Sigmoid colon (tissue), 7 donors: Measurements from ENCODE around the gene HAND2. TPM values are rescaled to one million over a fixed set of nuclear protein-coding genes. Genes with fewer than 3 reads are reported as not detected.

Experiments used
- DNase-seq: peaks from one replicate; pipeline ENCODE4 v3.0.0-alpha.2; 2019
- H3K27ac ChIP-seq, 4 donors: fragments of 200-600 bp; sonication (generic); one replicate each; pipeline ENCODE4 v1.5.1; 2016 to 2019; ENCODE audit warnings: mild to moderate bottlenecking in 1 of 4
- H3K27me3 ChIP-seq, 3 donors: fragments of 200-600 bp; sonication (generic); one replicate each; pipeline ENCODE4 v1.5.1; 2019; ENCODE audit warnings: mild to moderate bottlenecking in 1 of 3
- H3K36me3 ChIP-seq, 4 donors: fragments of 200-600 bp; sonication (generic); one replicate each; pipeline ENCODE4 v1.5.1; 2016 to 2019
- H3K4me1 ChIP-seq, 4 donors: fragments of 200-600 bp; sonication (generic); one replicate each; pipeline ENCODE4 v1.5.1; 2017 to 2019
- H3K4me3 ChIP-seq, 4 donors: fragments of 200-600 bp; sonication (generic); one replicate each; pipeline ENCODE4 v1.5.1; 2017 to 2019; ENCODE audit warnings: mild to moderate bottlenecking in 2 of 4, moderate library complexity in 1 of 4
- H3K9me3 ChIP-seq, 4 donors: fragments of 200-600 bp in 3 of 4; sonication (generic) in 3 of 4; one replicate each; pipeline versions ENCODE4 v1.5.1 to v1.6.1; 2013 to 2019
- EP300 ChIP-seq, 4 donors: sonication (generic); formaldehyde crosslinking; IDR thresholded peaks; one replicate each; pipeline ENCODE4 v1.6.1; 2017; ENCODE audit warnings: antibody characterized with exemption in 4 of 4
- POLR2A ChIP-seq, 2 donors: fragments of 450-650 bp; IDR thresholded peaks; one replicate each; pipeline ENCODE4 v1.6.1; 2016; ENCODE audit warnings: antibody characterized with exemption in 2 of 2, mild to moderate bottlenecking in 2 of 2, moderate library complexity in 2 of 2
- POLR2AphosphoS5 ChIP-seq, 4 donors: sonication (generic); formaldehyde crosslinking; IDR thresholded peaks; one replicate each; pipeline ENCODE4 v1.6.1; 2017; ENCODE audit warnings: antibody characterized with exemption in 4 of 4
- WGBS, 2 donors: extraction: QIAGEN DNeasy Blood & Tissue Kit; methylation state at CpG; one replicate each; pipeline ENCODE4 v1.1.7; 2013; 5-methylcytosine and 5-hydroxymethylcytosine counted together
- intact Hi-C: fragments of 100-400 bp; cut with DNase I; formaldehyde crosslinking; loops from one replicate; pipeline ENCODE4 v1.15.1; 2023
- polyA plus RNA-seq, 3 donors: library from polyadenylated mRNA; stranded (reverse); fragments of 200-250 nt; gene quantifications; one replicate each; pipeline ENCODE4 v1.2.3, GENCODE V29; 2013
- total RNA-seq, 4 donors: library from RNA; depleted of rRNA; stranded (reverse); fragments of >200 nt; gene quantifications; one replicate each; pipeline ENCODE4 v1.1.0, GENCODE V29; 2016
- TF ChIP-seq, protein P1 (sequence below), 4 experiments: fragments of 450-650 bp in 3 of 4; fragments of 200-600 bp in 1 of 4; IDR thresholded peaks; one replicate each; pipeline ENCODE4 v1.5.1; 2016 to 2019; ENCODE audit warnings: antibody characterized with exemption in 4 of 4, mild to moderate bottlenecking in 3 of 4, moderate library complexity in 2 of 4
- donor health status: healthy with polysubstance abuse.
- donor health status: Bipolar disorder and iron deficiency.
- donor health status: healthy.

Gene HAND2
- total and polyA plus RNA-seq, 7 donors: 0.46 to 224 (median 141) TPM

DNA sequence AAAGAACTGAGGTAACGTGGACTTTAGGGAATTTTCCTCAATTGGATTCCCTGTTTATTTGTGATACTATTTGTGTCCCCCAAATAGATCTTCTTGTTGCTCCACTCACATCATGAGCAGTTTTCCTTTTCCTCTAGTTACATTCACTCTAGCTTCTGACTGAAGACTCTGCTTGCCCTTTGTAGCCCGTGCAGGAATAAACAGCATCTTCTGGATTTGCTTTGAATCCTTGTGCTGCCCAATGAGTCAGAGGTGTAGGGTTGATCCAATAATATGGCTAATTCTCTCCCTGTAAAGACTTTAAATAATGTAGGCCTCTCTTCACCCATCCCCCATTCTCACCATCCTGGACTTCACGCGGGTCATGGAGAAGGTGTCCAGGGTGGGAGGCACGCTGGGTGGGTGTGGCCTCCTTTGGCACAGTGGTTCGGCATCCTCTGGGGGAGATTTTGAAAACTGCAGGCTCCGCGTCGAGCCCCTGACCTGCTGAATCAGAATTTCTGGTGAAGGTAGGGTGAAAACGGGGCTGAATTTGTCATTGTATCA lies 9.0 kb downstream of the HAND2 start:
- DNase-seq: peak; percentile 79
- H3K4me1 ChIP-seq: peaks cover 0 to 43% (median 38%) of the 10 kb centered on the region in 4 donors

DNA sequence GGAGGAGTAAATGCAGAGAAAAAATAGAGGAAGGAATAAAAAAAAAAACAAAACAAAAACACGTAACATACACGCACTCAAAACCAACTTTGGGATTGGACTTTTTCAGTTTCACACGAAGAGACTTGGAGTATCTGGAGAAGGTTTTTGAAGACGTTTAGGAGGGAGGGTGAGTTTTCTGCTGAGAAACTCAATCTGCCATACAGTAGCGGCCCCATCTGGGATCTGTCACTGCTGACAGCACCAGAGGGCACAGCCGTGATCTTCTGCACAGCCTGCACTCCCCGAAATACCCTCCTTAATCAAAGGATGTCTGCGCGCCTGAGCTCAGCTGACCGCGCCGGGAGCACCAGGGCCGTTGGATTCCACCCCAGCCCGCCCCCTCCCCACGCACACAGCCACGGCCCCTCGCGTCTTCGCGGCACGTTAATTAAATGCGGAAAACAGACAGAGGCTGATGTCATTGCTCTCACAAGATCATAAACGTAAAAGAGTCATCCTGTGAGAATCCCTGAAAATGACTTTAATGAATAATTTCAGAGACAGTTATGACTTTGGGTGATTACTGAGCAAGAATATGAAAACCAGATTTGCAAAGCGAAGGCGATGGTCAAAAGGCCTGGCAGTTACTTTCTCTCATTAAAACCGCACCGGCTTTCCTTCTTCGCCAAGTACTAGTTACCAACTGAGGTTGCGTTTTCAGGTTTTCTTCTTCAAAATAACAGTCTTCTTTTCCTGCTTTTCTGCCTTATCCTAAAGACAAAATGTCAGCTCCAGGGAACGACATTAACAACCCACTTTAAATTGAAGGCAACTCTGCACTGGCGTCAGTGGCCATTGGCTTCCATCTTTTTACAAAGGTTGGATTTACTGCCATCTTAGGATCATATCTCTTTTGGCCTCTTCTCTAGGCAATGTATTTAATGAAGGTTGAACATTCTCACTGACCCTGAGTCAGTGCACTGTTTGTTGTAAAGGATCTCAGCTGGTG lies 10.6 kb downstream of the HAND2 start:
- WGBS, 2 donors: 21 to 22% methylated on average over 31 of the region's 31 CpGs
- Histone ChIP-seq H3K27ac (peak overlapping the region; percentile 98 to 99 (median 99)), H3K36me3 (peaks cover 0 to 5% (median 3%) of the 10 kb centered on the region in 4 donors), H3K27me3 (no peaks in the 10 kb centered on the region), H3K4me1 (peaks cover 0 to 56% (median 47%) of the 10 kb centered on the region in 4 donors), H3K9me3 (no peaks in the 10 kb centered on the region), H3K4me3 (peak overlapping the region; percentile 47 to 60 (median 55))
- intact Hi-C loops: loop anchor here (5.0 kb wide), 1 partner anchor 693 kb away; no protein-coding TSS in a partner anchor
- no peak for TF ChIP-seq POLR2A (IDR thresholded peaks at IDR 0.05)
- TF ChIP-seq POLR2AphosphoS5 (IDR thresholded peaks at IDR 0.05): peak; percentile 82 to 93 (median 91)
- TF ChIP-seq, protein P1, sequence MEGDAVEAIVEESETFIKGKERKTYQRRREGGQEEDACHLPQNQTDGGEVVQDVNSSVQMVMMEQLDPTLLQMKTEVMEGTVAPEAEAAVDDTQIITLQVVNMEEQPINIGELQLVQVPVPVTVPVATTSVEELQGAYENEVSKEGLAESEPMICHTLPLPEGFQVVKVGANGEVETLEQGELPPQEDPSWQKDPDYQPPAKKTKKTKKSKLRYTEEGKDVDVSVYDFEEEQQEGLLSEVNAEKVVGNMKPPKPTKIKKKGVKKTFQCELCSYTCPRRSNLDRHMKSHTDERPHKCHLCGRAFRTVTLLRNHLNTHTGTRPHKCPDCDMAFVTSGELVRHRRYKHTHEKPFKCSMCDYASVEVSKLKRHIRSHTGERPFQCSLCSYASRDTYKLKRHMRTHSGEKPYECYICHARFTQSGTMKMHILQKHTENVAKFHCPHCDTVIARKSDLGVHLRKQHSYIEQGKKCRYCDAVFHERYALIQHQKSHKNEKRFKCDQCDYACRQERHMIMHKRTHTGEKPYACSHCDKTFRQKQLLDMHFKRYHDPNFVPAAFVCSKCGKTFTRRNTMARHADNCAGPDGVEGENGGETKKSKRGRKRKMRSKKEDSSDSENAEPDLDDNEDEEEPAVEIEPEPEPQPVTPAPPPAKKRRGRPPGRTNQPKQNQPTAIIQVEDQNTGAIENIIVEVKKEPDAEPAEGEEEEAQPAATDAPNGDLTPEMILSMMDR (IDR thresholded peaks at IDR 0.05): no peak
- TF ChIP-seq EP300 (IDR thresholded peaks at IDR 0.05): peak; percentile 16 to 65 (median 40)
- DNase-seq: peak; percentile 92

More for the DNA sequence above, 9.0 kb downstream of the HAND2 start:
- intact Hi-C loops: loop anchor here (5.0 kb wide), 1 partner anchor 691 kb away; no protein-coding TSS in a partner anchor
- Histone ChIP-seq H3K9me3 (no peaks in the 10 kb centered on the region), H3K27ac (peak overlapping the region; percentile 98 to 99 (median 99)), H3K36me3 (peaks cover 0 to 21% (median 5%) of the 10 kb centered on the region in 4 donors), H3K4me3 (peak overlapping the region; percentile 90 to 96 (median 92)), H3K27me3 (no peaks in the 10 kb centered on the region)
- TF ChIP-seq POLR2A (IDR thresholded peaks at IDR 0.05) (no peak), EP300 (IDR thresholded peaks at IDR 0.05) (no peak), POLR2AphosphoS5 (IDR thresholded peaks at IDR 0.05) (peak in 3 of 4 donors; percentile 20 to 62 (median 50))
- TF ChIP-seq, protein P1 (IDR thresholded peaks at IDR 0.05): peak in 1 of 4 experiments; percentile 30
- WGBS, 2 donors: 29 to 31% methylated on average over 10 of the region's 10 CpGs

DNA sequence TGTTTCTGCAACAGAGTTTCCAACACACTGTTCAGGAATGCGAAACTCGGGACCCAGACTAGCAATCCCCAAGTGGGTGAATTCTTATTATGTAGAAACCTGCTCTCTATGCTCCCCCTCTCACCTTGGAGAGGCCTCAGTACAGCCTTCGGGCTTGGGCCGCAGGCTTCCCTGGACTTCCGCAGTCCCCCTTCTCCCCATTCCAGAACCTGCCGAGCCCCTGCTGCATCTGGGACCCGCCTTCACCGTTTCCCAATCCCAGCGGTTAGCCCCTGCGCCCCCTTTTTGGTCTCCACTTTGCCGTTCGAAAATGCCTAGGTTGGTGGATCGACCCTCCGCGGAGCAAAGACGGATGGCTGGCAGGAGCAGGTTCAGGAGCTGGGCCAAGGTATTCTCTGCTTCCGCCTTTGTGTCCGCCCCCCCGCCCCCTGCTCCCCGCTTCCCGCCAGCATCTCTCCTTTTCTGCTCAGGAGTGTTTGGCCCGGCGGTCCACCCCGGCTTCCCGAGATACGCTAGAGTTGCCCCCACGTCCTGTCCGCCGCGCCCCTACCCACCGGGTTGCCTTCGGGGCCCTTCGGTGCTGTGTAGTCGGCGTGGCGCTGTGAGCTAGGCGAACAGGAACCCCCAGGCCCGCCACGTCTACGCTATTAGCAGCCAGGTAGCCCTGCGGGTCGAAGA lies 11.5 kb downstream of the HAND2 start:
- peak; percentile 80 for DNase-seq
- peaks cover 0 to 50% (median 46%) of the 10 kb centered on the region in 4 donors for H3K4me1 ChIP-seq
- H3K36me3 ChIP-seq: no peaks in the 10 kb centered on the region
- peak overlapping the region; percentile 47 to 60 (median 55) for H3K4me3 ChIP-seq
- TF ChIP-seq, protein P1 (IDR thresholded peaks at IDR 0.05): no peak
- TF ChIP-seq EP300 (IDR thresholded peaks at IDR 0.05) (no peak), POLR2A (IDR thresholded peaks at IDR 0.05) (no peak), POLR2AphosphoS5 (IDR thresholded peaks at IDR 0.05) (peak in 1 of 4 donors; percentile 23)
- WGBS, 2 donors: 9 to 13% methylated on average over 42 of the region's 42 CpGs
- no peaks in the 10 kb centered on the region for H3K9me3 ChIP-seq
- intact Hi-C loops: no loop called here
- H3K27ac ChIP-seq: peak overlapping the region; percentile 98 to 99 (median 99)
- no peaks in the 10 kb centered on the region for H3K27me3 ChIP-seq

DNA sequence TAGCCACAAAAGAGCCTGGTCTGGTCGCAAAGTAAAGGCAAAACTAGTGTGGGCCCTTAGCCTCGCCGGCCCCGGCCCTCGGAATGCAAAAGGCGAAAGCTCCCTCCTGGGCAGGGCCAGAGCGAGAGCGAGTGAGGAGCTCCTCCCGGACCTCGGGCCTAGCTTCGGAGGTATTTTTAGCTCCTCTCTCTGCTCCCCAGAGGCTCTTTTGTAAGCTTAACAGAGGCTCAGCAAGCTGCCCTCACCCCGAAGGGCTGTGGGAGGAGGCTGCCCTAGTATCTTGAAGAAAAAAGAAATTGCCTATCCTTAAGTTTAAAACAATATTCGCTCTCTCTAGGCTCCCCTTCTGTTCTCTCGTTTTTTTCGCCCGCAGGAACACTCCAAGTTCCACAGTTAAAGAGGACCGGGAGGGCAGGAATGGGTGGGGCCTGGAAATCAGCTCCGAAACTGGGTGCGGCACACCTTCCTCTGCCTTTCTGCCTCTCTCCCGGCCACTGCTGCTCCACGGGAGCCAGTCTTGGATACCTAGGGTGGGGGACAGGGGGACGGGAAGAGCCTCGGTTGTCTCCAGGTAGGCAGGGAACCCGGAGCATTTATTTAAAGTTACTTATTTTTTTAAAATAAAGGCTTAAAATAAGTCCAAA lies 12.1 kb downstream of the HAND2 start:
- intact Hi-C loops: no loop called here
- TF ChIP-seq EP300 (IDR thresholded peaks at IDR 0.05) (no peak), POLR2A (IDR thresholded peaks at IDR 0.05) (peak in 1 of 2 donors; percentile 4), POLR2AphosphoS5 (IDR thresholded peaks at IDR 0.05) (peak; percentile 9 to 80 (median 48))
- TF ChIP-seq, protein P1 (IDR thresholded peaks at IDR 0.05): no peak
- H3K27ac ChIP-seq: peak overlapping the region; percentile 98 to 99 (median 99)
- H3K4me3 ChIP-seq: peak overlapping the region; percentile 47 to 60 (median 55)
- H3K36me3 ChIP-seq: no peaks in the 10 kb centered on the region
- H3K27me3 ChIP-seq: no peaks in the 10 kb centered on the region
- DNase-seq: peak; percentile 88
- peaks cover 0 to 50% (median 45%) of the 10 kb centered on the region in 4 donors for H3K4me1 ChIP-seq
- no peaks in the 10 kb centered on the region for H3K9me3 ChIP-seq
- 12 to 17% methylated on average over 24 of the region's 24 CpGs for WGBS, 2 donors
